Measurements from ENCODE around the gene EXOC7.

Gene EXOC7

GRCh38 chr17:76034428-76035350 lies 68.9 kb downstream of the EXOC7 start:
- DNase-seq = no peak

DNA sequence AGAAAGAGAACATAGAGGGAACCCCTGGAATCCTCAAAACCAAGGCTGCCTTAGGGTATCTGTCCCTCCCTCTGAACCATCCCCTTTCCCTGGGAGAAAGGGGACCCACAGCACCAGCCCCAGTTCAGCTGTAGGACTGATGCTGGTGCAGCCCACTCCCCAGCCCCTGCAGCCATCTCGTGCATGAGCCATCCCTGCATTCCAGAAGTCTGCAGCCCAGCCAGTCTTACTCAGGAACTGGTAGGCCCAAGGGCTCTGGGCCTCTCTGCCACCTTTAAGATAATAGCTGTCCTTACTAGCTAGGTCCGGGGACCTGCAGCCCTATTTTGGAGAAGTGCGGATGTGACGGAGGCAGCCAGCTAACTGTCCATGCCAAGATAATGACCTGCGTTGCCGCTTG lies 70.4 kb downstream of the EXOC7 start:
- DNase-seq = no peak

- no peak for DNase-seq
Observed at GRCh38 chr17:76032780-76033108, 70.8 kb downstream of the EXOC7 start.

- DNase-seq = peak in 1 of 2 experiments; percentile 27
Observed at GRCh38 chr17:76032073-76032779, 71.4 kb downstream of the EXOC7 start.
